Cerebellar nuclear complex (tissue), 1 donor: ENCODE measurements around the gene MYL3.
"Not testable (repeated sequence)": the region's sequence is repeated elsewhere in the genome, so short reads cannot be mapped to it uniquely, and the experiment has no call there.

ENCODE experiments used
- DNase-seq, 2 experiments: peaks; one replicate each; lab custom pipeline; 2025; lab: John Stamatoyannopoulos, UW

Gene MYL3

GRCh38 chr3:46863261-46863782 lies at the start of gene MYL3:
TSS of gene MYL3 (minus strand) at chr3:46863444. CDS start at chr3:46863390, 54 bp downstream.
- no peak for DNase-seq

- no peak for DNase-seq
These were observed 49.7 kb upstream of the MYL3 start for GRCh38 chr3:46912986-46913385.

GRCh38 chr3:46910914-46911313 lies 47.7 kb upstream of the MYL3 start:
- not testable (repeated sequence) for DNase-seq

- DNase-seq, result no peak
These were observed 47.0 kb upstream of the MYL3 start for GRCh38 chr3:46910166-46910760.

GRCh38 chr3:46909535-46910161 lies 46.4 kb upstream of the MYL3 start:
- peak in 1 of 2 experiments; percentile 38 for DNase-seq

- DNase-seq, result no peak
These were observed 45.8 kb upstream of the MYL3 start for GRCh38 chr3:46908986-46909534.

GRCh38 chr3:46908294-46908985 lies 45.2 kb upstream of the MYL3 start:
- no peak for DNase-seq

- no peak for DNase-seq
These were observed 44.7 kb upstream of the MYL3 start for GRCh38 chr3:46907960-46908293.

GRCh38 chr3:46907271-46907670 lies 44.0 kb upstream of the MYL3 start:
- no peak for DNase-seq

GRCh38 chr3:46906471-46907058 lies 43.3 kb upstream of the MYL3 start:
- no peak for DNase-seq

- DNase-seq, result no peak
These were observed 42.6 kb upstream of the MYL3 start for GRCh38 chr3:46905661-46906451.

GRCh38 chr3:46905213-46905560 lies 41.9 kb upstream of the MYL3 start:
- no peak for DNase-seq

GRCh38 chr3:46904303-46905212 lies 41.3 kb upstream of the MYL3 start:
- no peak for DNase-seq

GRCh38 chr3:46903341-46904302 lies 40.4 kb upstream of the MYL3 start:
- no peak for DNase-seq

- no peak for DNase-seq
These were observed 39.0 kb upstream of the MYL3 start for GRCh38 chr3:46902188-46902631.

- DNase-seq, result no peak
These were observed 38.4 kb upstream of the MYL3 start for GRCh38 chr3:46901591-46902187.

- DNase-seq, result no peak
These were observed 37.8 kb upstream of the MYL3 start for GRCh38 chr3:46901061-46901460.

GRCh38 chr3:46900356-46900755 lies 37.1 kb upstream of the MYL3 start:
- no peak for DNase-seq

- DNase-seq, result no peak
These were observed 36.7 kb upstream of the MYL3 start for GRCh38 chr3:46900007-46900292.
